ENCODE data around the gene STK38L.

The STK38L gene

GRCh38 chr12:27257104-27257843, 13.2 kb downstream of the STK38L start:
- no peak overlapping the region for H3K4me3 ChIP-seq (ENCODE audit: low read depth, low read length)
- no peak for TF ChIP-seq CTCF (IDR thresholded peaks at IDR 0.05; ENCODE audit: low read depth, low read length, missing control alignments)
- DNase-seq (ENCODE audit: low read depth), result no peak
- in situ Hi-C loops (cut with HindIII; ENCODE audit: low sequenced_read_pairs), result no loop called here

GRCh38 chr12:27260746-27261145, 16.7 kb downstream of the STK38L start:
- H3K4me3 ChIP-seq (ENCODE audit: low read depth, low read length), result no peak overlapping the region
- in situ Hi-C loops (cut with HindIII; ENCODE audit: low sequenced_read_pairs), result no loop called here
- no peak for TF ChIP-seq CTCF (IDR thresholded peaks at IDR 0.05; ENCODE audit: low read depth, low read length, missing control alignments)

GRCh38 chr12:27261866-27262265, 17.8 kb downstream of the STK38L start:
- no peak overlapping the region for H3K4me3 ChIP-seq (ENCODE audit: low read depth, low read length)
- TF ChIP-seq CTCF (IDR thresholded peaks at IDR 0.05; ENCODE audit: low read depth, low read length, missing control alignments), result no peak
- DNase-seq (ENCODE audit: low read depth), result no peak
- in situ Hi-C loops (cut with HindIII; ENCODE audit: low sequenced_read_pairs), result no loop called here

More at GRCh38 chr12:27260746-27261145, 16.7 kb downstream of the STK38L start:
- DNase-seq (ENCODE audit: low read depth), result no peak

- no peak for TF ChIP-seq CTCF (IDR thresholded peaks at IDR 0.05; ENCODE audit: low read depth, low read length, missing control alignments)
- no peak overlapping the region for H3K4me3 ChIP-seq (ENCODE audit: low read depth, low read length)
These were observed 26.1 kb downstream of the STK38L start for GRCh38 chr12:27270148-27270547.

GRCh38 chr12:27271206-27271605, 27.1 kb downstream of the STK38L start:
- no peak for TF ChIP-seq CTCF (IDR thresholded peaks at IDR 0.05; ENCODE audit: low read depth, low read length, missing control alignments)
- no peak overlapping the region for H3K4me3 ChIP-seq (ENCODE audit: low read depth, low read length)
- no peak for DNase-seq (ENCODE audit: low read depth)
- in situ Hi-C loops (cut with HindIII; ENCODE audit: low sequenced_read_pairs), result no loop called here

More at GRCh38 chr12:27270148-27270547, 26.1 kb downstream of the STK38L start:
- DNase-seq (ENCODE audit: low read depth), result no peak
- in situ Hi-C loops (cut with HindIII; ENCODE audit: low sequenced_read_pairs), result no loop called here

- in situ Hi-C loops (cut with HindIII; ENCODE audit: low sequenced_read_pairs), result no loop called here
- H3K4me3 ChIP-seq (ENCODE audit: low read depth, low read length), result no peak overlapping the region
- no peak for DNase-seq (ENCODE audit: low read depth)
- TF ChIP-seq CTCF (IDR thresholded peaks at IDR 0.05; ENCODE audit: low read depth, low read length, missing control alignments), result no peak
These were observed 28.4 kb downstream of the STK38L start for GRCh38 chr12:27272373-27273028.
